HG03342 (cell line): Measurements from ENCODE around the gene CLTCL1.
"Not testable (repeated sequence)": the region's sequence is repeated elsewhere in the genome, so short reads cannot be mapped to it uniquely, and the experiment has no call there.

Source experiments
- ATAC-seq: cut with Tn5 transposase; IDR thresholded peaks from one replicate; pipeline ENCODE4 v1.9.1; 2021; ENCODE audit warnings: mild to moderate bottlenecking, moderate library complexity; ENCODE audit not compliant: unreplicated experiment

Gene CLTCL1

GRCh38 chr22:19256362-19256761 lies 35.2 kb downstream of the CLTCL1 start:
- ATAC-seq, result not testable (repeated sequence)

GRCh38 chr22:19253143-19253542 lies 38.4 kb downstream of the CLTCL1 start:
- no peak for ATAC-seq

GRCh38 chr22:19244600-19245352 lies 46.7 kb downstream of the CLTCL1 start:
- ATAC-seq, result no peak

GRCh38 chr22:19242699-19243098 lies 48.8 kb downstream of the CLTCL1 start:
- ATAC-seq, result no peak

- ATAC-seq, result no peak
These were observed 50.0 kb downstream of the CLTCL1 start for GRCh38 chr22:19241593-19241906.

GRCh38 chr22:19240813-19241592 lies 50.5 kb downstream of the CLTCL1 start:
- no peak for ATAC-seq

- ATAC-seq, result no peak
These were observed 52.1 kb downstream of the CLTCL1 start for GRCh38 chr22:19239464-19239863.

- ATAC-seq, result no peak
These were observed 52.6 kb downstream of the CLTCL1 start for GRCh38 chr22:19238900-19239299.

- ATAC-seq, result no peak
These were observed 55.6 kb downstream of the CLTCL1 start for GRCh38 chr22:19235874-19236273.

GRCh38 chr22:19234126-19234896 lies 57.2 kb downstream of the CLTCL1 start:
- no peak for ATAC-seq

GRCh38 chr22:19233189-19233661 lies 58.3 kb downstream of the CLTCL1 start:
- no peak for ATAC-seq

- ATAC-seq, result no peak
These were observed 58.9 kb downstream of the CLTCL1 start for GRCh38 chr22:19232623-19233022.

- no peak for ATAC-seq
These were observed 59.5 kb downstream of the CLTCL1 start for GRCh38 chr22:19231986-19232385.

- ATAC-seq, result no peak
These were observed 61.9 kb downstream of the CLTCL1 start for GRCh38 chr22:19229600-19229999.

GRCh38 chr22:19228179-19228578 lies 63.3 kb downstream of the CLTCL1 start:
- ATAC-seq, result no peak

- ATAC-seq, result no peak
These were observed 65.1 kb downstream of the CLTCL1 start for GRCh38 chr22:19226428-19226827.

- ATAC-seq, result no peak
These were observed 66.0 kb downstream of the CLTCL1 start for GRCh38 chr22:19225560-19225959.

- no peak for ATAC-seq
These were observed 66.5 kb downstream of the CLTCL1 start for GRCh38 chr22:19224985-19225384.

- ATAC-seq, result no peak
These were observed 67.0 kb downstream of the CLTCL1 start for GRCh38 chr22:19224557-19224956.

- no peak for ATAC-seq
These were observed 67.9 kb downstream of the CLTCL1 start for GRCh38 chr22:19223617-19224016.

GRCh38 chr22:19223110-19223509 lies 68.4 kb downstream of the CLTCL1 start:
- no peak for ATAC-seq
